8988T (cell line): ENCODE results near the gene OR4K13.

Experiments used
- DNase-seq: peaks from one replicate; pipeline ENCODE4 v3.0.0; 2011

The OR4K13 gene, protein sequence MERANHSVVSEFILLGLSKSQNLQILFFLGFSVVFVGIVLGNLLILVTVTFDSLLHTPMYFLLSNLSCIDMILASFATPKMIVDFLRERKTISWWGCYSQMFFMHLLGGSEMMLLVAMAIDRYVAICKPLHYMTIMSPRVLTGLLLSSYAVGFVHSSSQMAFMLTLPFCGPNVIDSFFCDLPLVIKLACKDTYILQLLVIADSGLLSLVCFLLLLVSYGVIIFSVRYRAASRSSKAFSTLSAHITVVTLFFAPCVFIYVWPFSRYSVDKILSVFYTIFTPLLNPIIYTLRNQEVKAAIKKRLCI

DNA sequence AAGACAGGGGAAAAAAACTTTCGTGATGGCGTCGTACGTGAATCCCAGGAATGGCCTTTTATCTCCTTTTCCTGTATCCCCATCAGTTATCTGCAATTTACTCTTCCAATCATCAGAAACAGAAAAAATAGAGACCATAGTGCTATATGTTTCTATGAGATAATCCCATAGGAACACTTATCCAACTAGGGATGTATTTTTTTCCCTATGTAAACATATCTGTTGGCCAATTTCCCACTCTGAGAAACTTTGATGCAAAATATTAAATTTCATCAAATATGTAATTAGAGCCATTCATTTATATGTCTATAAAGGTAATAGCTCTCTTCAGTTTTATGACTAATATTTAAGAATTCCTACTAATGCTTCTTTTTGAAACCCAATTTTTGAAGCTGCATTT lies at the start of gene OR4K13:
Gene OR4K13, minus strand, starts transcription at position 101 of the 400 bp plus-strand sequence. CDS start 1,280 bp downstream, outside the sequence.
- DNase-seq = no peak

DNA sequence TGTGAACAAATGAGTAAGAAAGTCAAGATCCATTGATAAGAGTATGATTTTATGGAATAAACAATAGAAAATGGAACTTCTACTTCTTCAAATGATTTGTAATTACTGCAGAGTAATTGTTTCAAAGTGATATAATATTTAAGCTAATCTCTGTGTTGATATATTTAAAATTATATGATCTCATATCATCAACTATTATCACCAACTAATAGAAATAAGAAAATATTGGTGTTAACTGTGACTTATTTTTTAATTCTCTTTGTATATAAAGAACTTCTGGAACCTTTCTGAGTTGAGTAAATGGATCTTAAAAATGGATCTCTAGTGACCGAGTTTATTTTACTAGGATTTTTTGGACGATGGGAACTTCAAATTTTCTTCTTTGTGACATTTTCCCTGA lies 23.9 kb upstream of the OR4K13 start, which contains the start of gene OR4L1:
Gene OR4L1, plus strand, starts transcription at position 301 of the 400 bp plus-strand sequence. Its CDS starts 0 bp downstream, at position 301.
- DNase-seq = no peak

DNA sequence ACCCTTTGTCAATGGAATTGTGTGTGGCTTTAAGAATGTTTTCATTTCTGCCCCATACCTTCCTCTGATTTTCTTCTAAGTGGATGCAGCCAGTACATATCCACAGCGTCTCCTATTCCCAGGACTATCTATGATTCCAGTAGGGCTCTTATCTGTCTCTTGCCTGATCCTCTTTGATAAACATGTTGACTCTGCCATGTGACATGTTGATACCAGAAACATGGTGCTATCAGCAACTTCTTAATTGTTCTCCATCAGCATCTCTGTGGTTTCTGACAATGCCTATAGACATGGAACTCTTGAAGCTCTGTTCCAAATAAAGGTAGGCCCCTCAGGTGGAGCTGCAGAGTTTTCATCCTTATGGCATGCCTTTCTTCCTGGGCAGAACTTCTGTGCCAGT lies 12.4 kb upstream of the OR4K13 start:
- DNase-seq = no peak

DNA sequence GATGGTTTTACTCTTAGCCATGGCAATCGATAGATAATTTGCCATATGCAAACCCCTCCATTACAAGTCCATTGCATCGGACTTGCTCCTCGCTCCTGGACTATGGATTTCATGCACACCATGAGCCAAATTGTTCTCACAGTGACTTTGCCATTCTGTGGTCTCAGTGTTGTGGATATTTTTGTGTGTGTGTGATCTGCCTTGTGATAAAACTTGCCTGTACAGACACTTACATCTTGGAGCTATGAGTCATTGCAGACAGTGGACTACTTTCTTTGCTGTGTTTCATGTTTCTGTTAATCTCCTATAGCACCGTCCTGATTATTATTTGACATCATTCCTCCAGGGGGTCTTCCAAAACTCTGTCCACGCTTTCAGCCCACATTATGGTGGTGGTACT lies 8.4 kb upstream of the OR4K13 start:
- no peak for DNase-seq

DNA sequence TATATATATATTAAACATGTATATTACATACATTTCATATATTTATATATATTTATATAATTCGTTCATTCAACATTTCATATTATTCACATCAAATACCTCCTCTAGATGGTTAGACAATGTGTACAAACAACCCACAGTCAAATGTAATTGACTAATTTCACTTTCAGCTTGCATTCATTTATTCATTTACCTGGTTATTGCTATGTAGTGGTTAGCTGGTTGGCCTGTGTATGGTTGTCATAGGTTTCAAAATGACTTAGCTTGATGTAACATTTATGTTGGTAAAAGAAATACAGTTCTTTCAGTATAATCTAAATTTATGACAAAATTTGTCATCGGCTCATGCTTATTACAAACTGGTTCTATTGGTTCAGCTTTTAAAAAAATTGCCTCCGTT lies 389 bp downstream of the OR4K13 start:
- no peak for DNase-seq

DNA sequence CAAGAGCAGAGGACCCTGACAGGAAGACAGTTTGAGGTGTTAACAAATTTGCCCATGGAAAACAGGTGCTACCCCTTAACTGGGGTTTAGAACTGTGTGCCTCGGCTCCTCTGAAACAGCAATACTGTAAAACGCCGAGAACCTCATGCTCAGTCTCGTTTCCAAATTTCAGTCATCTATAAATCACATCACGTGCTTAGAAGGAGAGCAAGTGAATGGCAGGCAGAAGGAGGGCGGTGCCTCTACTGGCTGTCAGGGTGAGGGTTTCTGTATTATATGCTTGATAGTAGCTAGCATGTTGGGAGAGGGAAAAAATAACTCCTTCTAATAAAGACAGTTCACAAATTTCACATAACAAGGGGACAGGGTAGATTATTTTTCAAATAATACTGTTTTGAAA lies 4.8 kb downstream of the OR4K13 start:
- DNase-seq = no peak

DNA sequence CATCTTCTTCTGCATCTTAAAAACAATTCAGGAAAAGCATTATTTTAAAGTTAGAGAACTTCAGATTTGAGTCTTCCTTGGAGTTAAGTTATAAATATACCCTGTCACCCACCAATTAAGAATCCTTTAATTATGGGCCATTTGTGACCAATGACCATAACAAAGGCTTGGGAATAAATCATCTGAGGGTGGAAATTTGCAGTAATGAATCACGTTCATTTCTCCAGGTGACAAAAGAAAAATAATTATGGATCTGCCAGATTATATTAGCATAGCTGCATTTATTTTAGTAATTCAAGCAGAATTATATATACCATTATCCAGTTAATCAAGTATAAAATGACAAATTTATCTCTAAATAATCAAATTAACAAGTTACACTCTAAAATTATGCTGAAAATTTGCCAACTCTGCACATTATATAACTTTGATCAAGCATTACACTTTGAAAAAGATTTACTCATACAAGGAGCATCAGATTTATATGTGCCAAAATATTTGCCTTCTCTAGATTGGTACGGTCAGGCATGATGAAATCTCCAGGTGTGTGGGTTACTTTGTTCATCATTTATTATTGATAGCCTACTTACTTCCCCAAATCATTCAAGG lies 16.5 kb downstream of the OR4K13 start, which contains the start of gene OR4K14:
Gene OR4K14, minus strand, starts transcription at position 51 of the 609 bp plus-strand sequence. CDS start 4,114 bp downstream, outside the sequence.
- no peak for DNase-seq

DNA sequence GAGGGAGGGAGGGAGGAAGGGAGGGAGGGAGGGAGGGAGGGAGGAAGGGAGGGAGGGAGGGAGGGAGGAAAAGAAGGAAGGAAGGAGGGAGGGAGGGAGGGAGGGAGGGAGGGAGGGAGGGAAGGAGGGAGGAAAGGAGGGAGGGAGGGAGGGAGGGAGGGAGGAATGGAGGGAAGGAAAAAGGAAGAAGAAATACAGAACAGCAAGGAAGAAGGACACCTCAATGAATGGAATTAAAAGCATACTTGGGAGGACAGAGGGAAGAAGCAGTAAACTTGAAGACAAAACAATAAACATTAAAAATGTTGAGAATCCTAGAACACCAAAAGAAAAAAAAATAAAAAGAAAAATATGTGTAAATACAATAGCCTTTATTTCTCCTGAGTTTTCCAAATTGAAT lies 27.7 kb downstream of the OR4K13 start:
- DNase-seq = no peak

DNA sequence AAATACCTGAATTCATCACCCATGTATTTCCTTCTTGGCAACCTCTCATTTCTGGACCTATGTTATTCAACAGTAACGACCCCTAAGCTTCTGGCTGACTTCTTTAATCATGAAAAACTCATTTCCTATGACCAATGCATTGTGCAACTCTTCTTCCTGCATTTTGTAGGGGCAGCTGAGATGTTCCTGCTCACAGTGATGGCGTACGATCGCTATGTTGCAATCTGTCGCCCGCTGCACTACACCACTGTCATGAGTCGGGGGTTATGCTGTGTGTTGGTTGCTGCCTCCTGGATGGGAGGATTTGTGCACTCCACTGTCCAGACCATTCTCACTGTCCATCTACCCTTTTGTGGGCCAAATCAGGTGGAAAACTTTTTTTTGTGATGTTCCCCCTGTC lies 33.5 kb downstream of the OR4K13 start:
- DNase-seq = no peak

DNA sequence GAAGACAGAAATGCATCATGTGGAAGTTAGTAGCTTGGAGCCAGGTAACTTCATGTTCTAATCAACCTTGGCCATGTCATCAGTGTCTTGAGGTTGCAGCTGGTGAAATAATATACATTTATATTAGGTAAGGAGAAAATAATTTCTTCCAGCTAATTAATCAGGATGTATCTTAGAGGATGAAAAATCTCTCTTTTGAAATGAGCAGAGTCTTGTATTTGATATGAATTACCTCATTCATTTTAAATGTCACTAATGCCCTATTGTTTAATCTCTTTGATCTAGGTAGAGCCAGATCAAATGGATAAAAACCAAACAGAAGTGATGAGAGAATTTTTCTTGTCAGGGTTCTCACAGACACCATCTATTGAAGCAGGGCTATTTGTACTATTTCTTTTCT lies 34.0 kb downstream of the OR4K13 start, which contains the start of gene OR4Q2:
Gene OR4Q2, plus strand, starts transcription at position 301 of the 400 bp plus-strand sequence.
- DNase-seq = no peak

DNA sequence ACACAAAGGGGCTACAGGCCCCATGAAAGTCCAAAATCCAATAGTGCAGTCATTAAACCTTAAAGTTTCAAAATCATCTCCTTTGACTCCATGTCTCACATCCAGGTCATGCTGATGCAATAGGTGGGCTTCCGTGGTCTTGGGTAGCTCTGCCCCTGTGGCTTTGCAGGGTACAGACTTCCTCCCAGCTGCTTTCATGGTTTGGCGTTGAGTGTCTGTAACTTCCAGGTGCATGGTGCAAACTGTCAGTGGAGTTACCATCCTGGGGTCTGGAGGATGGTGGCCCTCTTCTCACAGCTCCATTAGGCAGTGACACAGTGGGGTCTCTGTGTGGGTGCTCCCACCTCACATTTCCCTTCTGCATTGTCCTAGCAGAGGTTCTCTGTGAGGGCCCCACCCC lies 42.4 kb downstream of the OR4K13 start:
- no peak for DNase-seq
